ENCODE measurements around the gene EPB41L4B.

The EPB41L4B gene

DNA sequence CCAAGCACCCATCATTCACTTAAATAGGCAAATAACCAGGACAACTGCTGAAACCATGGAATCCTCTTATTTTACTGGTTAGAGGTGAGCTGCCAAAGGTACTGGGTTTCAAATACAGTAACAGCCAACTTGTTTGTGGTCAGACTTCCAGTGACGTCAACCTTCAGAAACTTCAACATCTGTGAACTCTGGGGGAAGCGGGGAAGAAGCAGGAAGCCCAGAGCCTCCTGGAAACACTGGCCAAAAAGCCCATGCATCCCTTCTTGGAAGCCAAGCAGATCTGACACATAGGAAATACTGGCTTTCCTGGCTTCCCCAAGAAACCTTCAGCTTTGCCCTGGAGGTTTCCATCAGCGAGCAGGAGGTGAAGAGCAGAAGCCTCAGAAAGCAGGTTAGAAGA is 148.9 kb downstream of the EPB41L4B start:
- Histone ChIP-seq H3K79me2 (ENCODE audit: insufficient read depth, low read length) (no peaks in the 10 kb centered on the region), H3K4me2 (ENCODE audit: low read length) (no peak overlapping the region)
- no peak for TF ChIP-seq EZH2 (IDR thresholded peaks at IDR 0.05; ENCODE audit: borderline replicate concordance, low read length)
- TF ChIP-seq, protein P1, sequence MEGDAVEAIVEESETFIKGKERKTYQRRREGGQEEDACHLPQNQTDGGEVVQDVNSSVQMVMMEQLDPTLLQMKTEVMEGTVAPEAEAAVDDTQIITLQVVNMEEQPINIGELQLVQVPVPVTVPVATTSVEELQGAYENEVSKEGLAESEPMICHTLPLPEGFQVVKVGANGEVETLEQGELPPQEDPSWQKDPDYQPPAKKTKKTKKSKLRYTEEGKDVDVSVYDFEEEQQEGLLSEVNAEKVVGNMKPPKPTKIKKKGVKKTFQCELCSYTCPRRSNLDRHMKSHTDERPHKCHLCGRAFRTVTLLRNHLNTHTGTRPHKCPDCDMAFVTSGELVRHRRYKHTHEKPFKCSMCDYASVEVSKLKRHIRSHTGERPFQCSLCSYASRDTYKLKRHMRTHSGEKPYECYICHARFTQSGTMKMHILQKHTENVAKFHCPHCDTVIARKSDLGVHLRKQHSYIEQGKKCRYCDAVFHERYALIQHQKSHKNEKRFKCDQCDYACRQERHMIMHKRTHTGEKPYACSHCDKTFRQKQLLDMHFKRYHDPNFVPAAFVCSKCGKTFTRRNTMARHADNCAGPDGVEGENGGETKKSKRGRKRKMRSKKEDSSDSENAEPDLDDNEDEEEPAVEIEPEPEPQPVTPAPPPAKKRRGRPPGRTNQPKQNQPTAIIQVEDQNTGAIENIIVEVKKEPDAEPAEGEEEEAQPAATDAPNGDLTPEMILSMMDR (IDR thresholded peaks at IDR 0.05; ENCODE audit: low read length): no peak

DNA sequence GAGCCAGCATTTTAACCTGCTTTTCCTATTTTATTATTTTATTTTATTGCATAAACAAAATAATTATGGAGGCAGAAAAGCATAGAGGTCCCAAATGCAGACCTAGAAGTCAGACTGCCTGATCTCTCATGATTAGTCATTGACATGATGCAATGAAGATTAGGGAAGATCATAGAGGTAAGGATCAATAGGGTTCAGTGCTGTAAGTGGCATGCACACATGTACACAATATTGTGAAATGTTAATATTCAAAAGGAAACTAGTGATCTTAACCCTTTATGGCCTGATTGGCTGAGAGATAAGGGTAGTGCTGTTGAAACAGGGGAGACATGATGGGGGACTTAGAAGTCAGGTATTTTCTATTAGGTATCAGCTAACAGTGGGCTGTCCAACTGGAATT is 152.7 kb downstream of the EPB41L4B start:
- no peaks in the 10 kb centered on the region for H3K9me3 ChIP-seq (ENCODE audit: low read length)
- TF ChIP-seq, protein P1 (IDR thresholded peaks at IDR 0.05; ENCODE audit: low read length): no peak
- no peak for TF ChIP-seq EZH2 (IDR thresholded peaks at IDR 0.05; ENCODE audit: borderline replicate concordance, low read length)
- H3K9me2 ChIP-seq (ENCODE audit: low read depth, low read length): no peaks in the 10 kb centered on the region
- H3K36me3 ChIP-seq (ENCODE audit: insufficient read depth, low read length): no peaks in the 10 kb centered on the region
- H3K27ac ChIP-seq (ENCODE audit: low read depth, low read length, poor library complexity, severe bottlenecking): no peak overlapping the region
- H3F3A ChIP-seq (ENCODE audit: insufficient read depth, low read length): no peaks in the 10 kb centered on the region
- H3K79me2 ChIP-seq (ENCODE audit: insufficient read depth, low read length): no peaks in the 10 kb centered on the region
- no peak overlapping the region for H3K9ac ChIP-seq (ENCODE audit: low read length)
- H3K4me1 ChIP-seq (ENCODE audit: insufficient read depth, low read length, severe bottlenecking): no peaks in the 10 kb centered on the region
- H3K4me3 ChIP-seq (ENCODE audit: low read depth, low read length, poor library complexity, severe bottlenecking): no peak overlapping the region
- peaks cover 4% of the 10 kb centered on the region; the same call in 1 of the 2 replicates for H3K27me3 ChIP-seq (ENCODE audit: insufficient read depth, low read length)
- no peak overlapping the region for H2AFZ ChIP-seq (ENCODE audit: low read length)
- no peak overlapping the region for H3K4me2 ChIP-seq (ENCODE audit: low read length)
- no peaks in the 10 kb centered on the region for H4K20me1 ChIP-seq (ENCODE audit: insufficient read depth, low read length)

More for the DNA sequence above, 148.9 kb downstream of the EPB41L4B start:
- no peaks in the 10 kb centered on the region for H4K20me1 ChIP-seq (ENCODE audit: insufficient read depth, low read length)
- no peaks in the 10 kb centered on the region for H3K9me3 ChIP-seq (ENCODE audit: low read length)
- H3K27ac ChIP-seq (ENCODE audit: low read depth, low read length, poor library complexity, severe bottlenecking): no peak overlapping the region
- H3F3A ChIP-seq (ENCODE audit: insufficient read depth, low read length): no peaks in the 10 kb centered on the region
- H3K4me1 ChIP-seq (ENCODE audit: insufficient read depth, low read length, severe bottlenecking): no peaks in the 10 kb centered on the region
- H3K4me3 ChIP-seq (ENCODE audit: low read depth, low read length, poor library complexity, severe bottlenecking): no peak overlapping the region
- no peaks in the 10 kb centered on the region; the same call in 1 of the 2 replicates for H3K27me3 ChIP-seq (ENCODE audit: insufficient read depth, low read length)
- no peak overlapping the region for H3K9ac ChIP-seq (ENCODE audit: low read length)
- no peaks in the 10 kb centered on the region for H3K9me2 ChIP-seq (ENCODE audit: low read depth, low read length)
- H2AFZ ChIP-seq (ENCODE audit: low read length): no peak overlapping the region
- H3K36me3 ChIP-seq (ENCODE audit: insufficient read depth, low read length): no peaks in the 10 kb centered on the region

DNA sequence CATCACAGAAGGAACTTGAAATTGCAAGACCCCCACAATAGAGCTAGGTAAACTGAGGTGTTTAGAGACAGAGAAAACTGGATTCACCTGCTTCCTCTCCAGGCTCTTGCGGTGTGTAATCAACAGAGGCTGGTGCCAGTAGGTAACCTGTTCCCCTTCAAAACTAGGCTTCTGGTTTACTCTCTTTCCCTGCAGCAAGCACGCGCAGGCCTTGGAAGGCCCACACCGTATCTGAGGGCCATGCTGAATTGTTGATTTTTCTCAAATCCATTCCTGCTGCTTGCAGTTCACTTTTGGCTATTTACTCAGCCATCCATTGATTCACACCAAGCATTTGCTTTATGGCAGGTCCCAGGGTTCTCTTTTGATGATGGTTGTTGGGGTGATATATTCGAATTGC is 153.1 kb downstream of the EPB41L4B start:
- H3K4me2 ChIP-seq (ENCODE audit: low read length): no peak overlapping the region
- no peak overlapping the region for H2AFZ ChIP-seq (ENCODE audit: low read length)

More for the DNA sequence above, 153.1 kb downstream of the EPB41L4B start:
- H3K4me3 ChIP-seq (ENCODE audit: low read depth, low read length, poor library complexity, severe bottlenecking): no peak overlapping the region
- TF ChIP-seq EZH2 (IDR thresholded peaks at IDR 0.05; ENCODE audit: borderline replicate concordance, low read length): no peak
- TF ChIP-seq, protein P1 (IDR thresholded peaks at IDR 0.05; ENCODE audit: low read length): no peak
- H3K9ac ChIP-seq (ENCODE audit: low read length): no peak overlapping the region
- H3K79me2 ChIP-seq (ENCODE audit: insufficient read depth, low read length): no peaks in the 10 kb centered on the region
- H3K4me1 ChIP-seq (ENCODE audit: insufficient read depth, low read length, severe bottlenecking): no peaks in the 10 kb centered on the region
- peaks cover 4% of the 10 kb centered on the region; the same call in 1 of the 2 replicates for H3K27me3 ChIP-seq (ENCODE audit: insufficient read depth, low read length)
- no peak overlapping the region for H3K27ac ChIP-seq (ENCODE audit: low read depth, low read length, poor library complexity, severe bottlenecking)
- H3K9me3 ChIP-seq (ENCODE audit: low read length): no peaks in the 10 kb centered on the region
- H3F3A ChIP-seq (ENCODE audit: insufficient read depth, low read length): no peaks in the 10 kb centered on the region
- H3K9me2 ChIP-seq (ENCODE audit: low read depth, low read length): no peaks in the 10 kb centered on the region
- no peaks in the 10 kb centered on the region for H3K36me3 ChIP-seq (ENCODE audit: insufficient read depth, low read length)
- H4K20me1 ChIP-seq (ENCODE audit: insufficient read depth, low read length): no peaks in the 10 kb centered on the region

Data from OCI-LY1 (cell line).